HCT116 (cell line): ENCODE data around the gene CCL20. TPM values are rescaled to one million over a fixed set of nuclear protein-coding genes. Genes with fewer than 3 reads are reported as not detected.
A peak's percentile ranks its signal among the peaks of the same experiment; 100 is the strongest.

Source experiments
- ATAC-seq: fragments of 200-7000 bp; cut with Tn5 transposase; 2 replicates; pipeline ENCODE4 v1.9.1; 2020; ENCODE audit warnings: mild to moderate bottlenecking, moderate library complexity
- BruUV-seq: library from RNA; stranded (reverse); fragments of 400-500 nt; replicated peaks from 2 replicates; lab custom pipeline; 2021; lab: Mats Ljungman, UMichigan
- CTCF ChIA-PET: fragments of 300-600 bp; sonication (Branson Sonifier 250); formaldehyde crosslinking; loops from one replicate; lab custom pipeline; 2021; ENCODE audit warnings: antibody characterized with exemption; lab: Charles Lee
- POLR2A ChIA-PET: fragments of 300-600, 350-600 bp; sonication (Branson Sonifier 250); formaldehyde crosslinking; loops from one replicate; lab custom pipeline; 2021; ENCODE audit warnings: antibody characterized with exemption; lab: Charles Lee
- RAD21 ChIA-PET, 2 experiments: fragments of 300-600 bp; sonication (Branson Sonifier 250); formaldehyde crosslinking; loops; one replicate each; lab custom pipeline; 2023; ENCODE audit warnings: low total read pairs in 2 of 2; ENCODE audit not compliant: uncharacterized antibody in 2 of 2, unreplicated experiment in 2 of 2, low non-redundant PET in 1 of 2; lab: Charles Lee
- DNase-seq: peaks from one replicate; pipeline ENCODE4 v3.0.0-alpha.2; 2010; ENCODE audit warnings: low read depth, low spot score
- H2AFZ ChIP-seq: fragments of 200-600 bp; shearing (Covaris generic), sonication (generic); 2 replicates; pipeline ENCODE4 v1.6.1; 2017; ENCODE audit warnings: low read depth, mixed run types, mixed read lengths, antibody characterized with exemption, low read length; ENCODE audit not compliant: poor library complexity, severe bottlenecking
- H3K27ac ChIP-seq: 2 replicates; pipeline ENCODE4 v1.5.1; 2012; ENCODE audit warnings: low read depth, low read length
- H3K27me3 ChIP-seq: fragments of 200-600 bp; sonication (generic); 2 replicates; pipeline ENCODE4 v1.6.1; 2016; ENCODE audit warnings: mixed run types, low read length, mixed read lengths; ENCODE audit not compliant: insufficient read depth
- H3K36me3 ChIP-seq, 2 experiments: fragments of 200-500 bp in 1 of 2; fragments of 200-600 bp in 1 of 2; sonication (Bioruptor generic) in 1 of 2; sonication (generic) in 1 of 2; 2 replicates each; pipeline versions ENCODE4 v1.5.1 to v1.6.1; 2014 to 2016; ENCODE audit warnings: low read length in 2 of 2, inconsistent platforms in 1 of 2, mixed read lengths in 1 of 2, mixed run types in 1 of 2; ENCODE audit not compliant: insufficient read depth in 2 of 2, control insufficient read depth in 1 of 2
- H3K4me1 ChIP-seq, 2 experiments: fragments of 200-600 bp in 1 of 2; sonication (generic) in 1 of 2; 2 replicates each; pipeline versions ENCODE4 v1.5.1 to v1.6.1; 2012 to 2017; ENCODE audit warnings: low read length in 2 of 2, inconsistent platforms in 1 of 2, mild to moderate bottlenecking in 1 of 2, mixed read lengths in 1 of 2, mixed run types in 1 of 2, moderate library complexity in 1 of 2; ENCODE audit not compliant: insufficient read depth in 2 of 2, control insufficient read depth in 1 of 2
- H3K4me2 ChIP-seq: fragments of 200-600 bp; sonication (generic); 2 replicates; pipeline ENCODE4 v1.6.1; 2017; ENCODE audit warnings: mixed run types, low read length, mixed read lengths
- H3K4me3 ChIP-seq, 2 experiments: fragments of 200-600 bp in 1 of 2; sonication (generic) in 1 of 2; replicated peaks in 1 of 2; 2 replicates each; pipeline ENCODE4 v1.5.1; 2011 to 2016; ENCODE audit warnings: low read length in 2 of 2, control low read depth in 1 of 2, low read depth in 1 of 2, mild to moderate bottlenecking in 1 of 2, mixed read lengths in 1 of 2, mixed run types in 1 of 2
- H3K79me2 ChIP-seq: fragments of 200-600 bp; sonication (generic); 2 replicates; pipeline ENCODE4 v1.6.1; 2017; ENCODE audit warnings: mild to moderate bottlenecking, mixed run types, low read length, moderate library complexity, mixed read lengths; ENCODE audit not compliant: insufficient read depth
- H3K9ac ChIP-seq: fragments of 200-600 bp; sonication (generic); 2 replicates; pipeline ENCODE4 v1.6.1; 2016; ENCODE audit warnings: low read length, mixed read lengths
- H3K9me2 ChIP-seq: fragments of 200-600 bp; sonication (generic), shearing (Covaris generic); 2 replicates; pipeline ENCODE4 v1.6.1; 2017; ENCODE audit warnings: mixed run types, mild to moderate bottlenecking, moderate library complexity; ENCODE audit not compliant: insufficient read depth
- H3K9me3 ChIP-seq, 2 experiments: fragments of 200-500 bp in 1 of 2; fragments of 200-600 bp in 1 of 2; sonication (Bioruptor generic) in 1 of 2; sonication (generic) in 1 of 2; 2 replicates each; pipeline ENCODE4 v1.6.1; 2014 to 2017; ENCODE audit warnings: low read length in 2 of 2, mixed read lengths in 2 of 2, inconsistent platforms in 1 of 2, low read depth in 1 of 2, mild to moderate bottlenecking in 1 of 2, mixed run types in 1 of 2, moderate library complexity in 1 of 2; ENCODE audit not compliant: control insufficient read depth in 1 of 2, insufficient read depth in 1 of 2
- H4K20me1 ChIP-seq: fragments of 200-600 bp; sonication (generic), shearing (Covaris generic); 2 replicates; pipeline ENCODE4 v1.6.1; 2017; ENCODE audit warnings: mixed run types, mild to moderate bottlenecking, moderate library complexity; ENCODE audit not compliant: insufficient read depth
- CBX3 ChIP-seq: IDR thresholded peaks from 2 replicates; pipeline ENCODE4 v1.6.1; 2012; ENCODE audit warnings: low read depth
- ELF1 ChIP-seq: IDR thresholded peaks from 2 replicates; pipeline ENCODE4 v1.6.1; 2012; ENCODE audit warnings: low read depth, borderline replicate concordance
- EZH2 ChIP-seq: fragments of 200-600 bp; sonication (generic); IDR thresholded peaks from 2 replicates; pipeline ENCODE4 v1.6.1; 2017; ENCODE audit warnings: antibody characterized with exemption, mixed run types
- EZH2phosphoT487 ChIP-seq: fragments of 200-600 bp; IDR thresholded peaks from 2 replicates; pipeline ENCODE4 v1.6.1; 2018; ENCODE audit warnings: antibody characterized with exemption, borderline replicate concordance
- JUND ChIP-seq: IDR thresholded peaks from 2 replicates; pipeline ENCODE4 v1.6.1; 2012
- POLR2A ChIP-seq: IDR thresholded peaks from 2 replicates; pipeline ENCODE4 v1.7.0; 2011; ENCODE audit warnings: borderline replicate concordance; ENCODE audit not compliant: insufficient read depth, insufficient read length; ENCODE audit errors: extremely low read depth
- POLR2AphosphoS5 ChIP-seq: IDR thresholded peaks from 2 replicates; pipeline ENCODE4 v1.6.1; 2011; ENCODE audit warnings: mild to moderate bottlenecking, low read depth, low read length, moderate library complexity
- SP1 ChIP-seq: IDR thresholded peaks from 2 replicates; pipeline ENCODE4 v1.6.1; 2012; ENCODE audit warnings: low read depth
- SRF ChIP-seq: IDR thresholded peaks from 2 replicates; pipeline ENCODE4 v1.6.1; 2012; ENCODE audit warnings: low read depth
- TCF7L2 ChIP-seq: IDR thresholded peaks from 2 replicates; pipeline ENCODE4 v1.7.0; 2011; ENCODE audit warnings: borderline replicate concordance, inconsistent platforms; ENCODE audit not compliant: insufficient read depth, insufficient read length; ENCODE audit errors: extremely low read depth
- YY1 ChIP-seq: IDR thresholded peaks from 2 replicates; pipeline ENCODE4 v1.6.1; 2011; ENCODE audit warnings: low read length, low read depth, moderate library complexity, mild to moderate bottlenecking; ENCODE audit not compliant: insufficient replicate concordance; ENCODE audit errors: extremely low read depth
- ZFX ChIP-seq: fragments of 450-650 bp; IDR thresholded peaks from 2 replicates; pipeline ENCODE4 v1.6.1; 2017
- ZNF274 ChIP-seq: fragments of 200-500 bp; sonication (Bioruptor generic); IDR thresholded peaks from 2 replicates; pipeline ENCODE4 v1.6.1; 2014; ENCODE audit warnings: mild to moderate bottlenecking, low read depth, low read length, inconsistent platforms
- intact Hi-C: fragments of 100-400 bp; cut with micrococcal nuclease; formaldehyde crosslinking; loops from 2 replicates; pipeline ENCODE4 v1.10.0; 2022
- total RNA-seq: library from RNA; stranded (reverse); gene quantifications from one replicate; pipeline ENCODE4 v1.2.1, GENCODE V29; 2021; ENCODE audit not compliant: unreplicated experiment
- TF ChIP-seq, protein P1 (sequence below), 3 experiments: fragments of 200-600 bp in 1 of 3; sonication (generic) in 1 of 3; IDR thresholded peaks in 2 of 3; conservative IDR thresholded peaks in 1 of 3; 2 replicates each; pipeline ENCODE4 v1.5.1; 2012 to 2017; ENCODE audit warnings: low read depth in 2 of 3, low read length in 2 of 3, antibody characterized with exemption in 1 of 3, borderline replicate concordance in 1 of 3, control low read depth in 1 of 3, mild to moderate bottlenecking in 1 of 3, mixed read lengths in 1 of 3, mixed run types in 1 of 3, moderate library complexity in 1 of 3; ENCODE audit not compliant: insufficient read depth in 1 of 3
- TF ChIP-seq, protein P2 (sequence below): IDR thresholded peaks from 2 replicates; pipeline ENCODE4 v1.6.1; 2012; ENCODE audit warnings: low read depth

Gene CCL20
- total RNA-seq, 1 experiment from 2014 or later: 0.30 TPM

DNA sequence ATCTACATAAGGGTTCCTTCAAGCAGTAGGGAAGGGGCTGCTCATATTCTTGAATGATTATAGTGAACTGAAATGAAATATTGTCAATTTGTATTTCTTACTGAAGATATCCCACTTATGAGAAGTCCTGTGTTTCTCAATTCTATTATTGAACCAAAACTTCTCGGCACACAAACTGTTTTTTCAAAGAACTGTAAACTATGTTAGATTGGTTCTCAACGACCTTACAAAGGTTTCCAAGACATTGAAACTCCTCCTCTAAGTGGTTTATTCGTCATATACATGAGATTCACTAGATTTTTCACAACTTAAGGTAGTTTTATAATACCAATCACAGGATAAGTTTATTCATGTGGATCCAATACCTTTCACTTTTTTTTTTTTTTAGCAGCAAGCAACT lies 1.4 kb downstream of the CCL20 start:
- H3K4me2 ChIP-seq: no peak overlapping the region
- TF ChIP-seq YY1 (no peak), EZH2 (no peak), EZH2phosphoT487 (no peak), SP1 (no peak), SRF (no peak), TCF7L2 (no peak), ZNF274 (no peak), POLR2AphosphoS5 (no peak), ZFX (no peak), JUND (no peak), POLR2A (no peak), ELF1 (no peak), CBX3 (no peak)
- TF ChIP-seq, protein P1, sequence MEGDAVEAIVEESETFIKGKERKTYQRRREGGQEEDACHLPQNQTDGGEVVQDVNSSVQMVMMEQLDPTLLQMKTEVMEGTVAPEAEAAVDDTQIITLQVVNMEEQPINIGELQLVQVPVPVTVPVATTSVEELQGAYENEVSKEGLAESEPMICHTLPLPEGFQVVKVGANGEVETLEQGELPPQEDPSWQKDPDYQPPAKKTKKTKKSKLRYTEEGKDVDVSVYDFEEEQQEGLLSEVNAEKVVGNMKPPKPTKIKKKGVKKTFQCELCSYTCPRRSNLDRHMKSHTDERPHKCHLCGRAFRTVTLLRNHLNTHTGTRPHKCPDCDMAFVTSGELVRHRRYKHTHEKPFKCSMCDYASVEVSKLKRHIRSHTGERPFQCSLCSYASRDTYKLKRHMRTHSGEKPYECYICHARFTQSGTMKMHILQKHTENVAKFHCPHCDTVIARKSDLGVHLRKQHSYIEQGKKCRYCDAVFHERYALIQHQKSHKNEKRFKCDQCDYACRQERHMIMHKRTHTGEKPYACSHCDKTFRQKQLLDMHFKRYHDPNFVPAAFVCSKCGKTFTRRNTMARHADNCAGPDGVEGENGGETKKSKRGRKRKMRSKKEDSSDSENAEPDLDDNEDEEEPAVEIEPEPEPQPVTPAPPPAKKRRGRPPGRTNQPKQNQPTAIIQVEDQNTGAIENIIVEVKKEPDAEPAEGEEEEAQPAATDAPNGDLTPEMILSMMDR (IDR thresholded peaks at IDR 0.05 in 2 of 3, conservative IDR thresholded peaks at IDR 0.05 in 1 of 3; ENCODE audit: borderline replicate concordance in 1 of 3, insufficient read depth in 1 of 3, low read depth in 2 of 3, low read length in 2 of 3): no peak
- TF ChIP-seq, protein P2, sequence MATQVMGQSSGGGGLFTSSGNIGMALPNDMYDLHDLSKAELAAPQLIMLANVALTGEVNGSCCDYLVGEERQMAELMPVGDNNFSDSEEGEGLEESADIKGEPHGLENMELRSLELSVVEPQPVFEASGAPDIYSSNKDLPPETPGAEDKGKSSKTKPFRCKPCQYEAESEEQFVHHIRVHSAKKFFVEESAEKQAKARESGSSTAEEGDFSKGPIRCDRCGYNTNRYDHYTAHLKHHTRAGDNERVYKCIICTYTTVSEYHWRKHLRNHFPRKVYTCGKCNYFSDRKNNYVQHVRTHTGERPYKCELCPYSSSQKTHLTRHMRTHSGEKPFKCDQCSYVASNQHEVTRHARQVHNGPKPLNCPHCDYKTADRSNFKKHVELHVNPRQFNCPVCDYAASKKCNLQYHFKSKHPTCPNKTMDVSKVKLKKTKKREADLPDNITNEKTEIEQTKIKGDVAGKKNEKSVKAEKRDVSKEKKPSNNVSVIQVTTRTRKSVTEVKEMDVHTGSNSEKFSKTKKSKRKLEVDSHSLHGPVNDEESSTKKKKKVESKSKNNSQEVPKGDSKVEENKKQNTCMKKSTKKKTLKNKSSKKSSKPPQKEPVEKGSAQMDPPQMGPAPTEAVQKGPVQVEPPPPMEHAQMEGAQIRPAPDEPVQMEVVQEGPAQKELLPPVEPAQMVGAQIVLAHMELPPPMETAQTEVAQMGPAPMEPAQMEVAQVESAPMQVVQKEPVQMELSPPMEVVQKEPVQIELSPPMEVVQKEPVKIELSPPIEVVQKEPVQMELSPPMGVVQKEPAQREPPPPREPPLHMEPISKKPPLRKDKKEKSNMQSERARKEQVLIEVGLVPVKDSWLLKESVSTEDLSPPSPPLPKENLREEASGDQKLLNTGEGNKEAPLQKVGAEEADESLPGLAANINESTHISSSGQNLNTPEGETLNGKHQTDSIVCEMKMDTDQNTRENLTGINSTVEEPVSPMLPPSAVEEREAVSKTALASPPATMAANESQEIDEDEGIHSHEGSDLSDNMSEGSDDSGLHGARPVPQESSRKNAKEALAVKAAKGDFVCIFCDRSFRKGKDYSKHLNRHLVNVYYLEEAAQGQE: no peak
- ChIA-PET CTCF (no interaction called here), POLR2A (interaction anchor here (1.5 kb wide), 1 partner anchor 47 kb away, joined by 3 read pairs; no protein-coding TSS in a partner anchor), RAD21 (no interaction called here)
- H4K20me1 ChIP-seq: no peaks in the 10 kb centered on the region
- BruUV-seq: no TSS peak
- no peaks in the 10 kb centered on the region for H3K27me3 ChIP-seq
- H2AFZ ChIP-seq: peak overlapping the region; percentile 32
- H3K9me2 ChIP-seq: no peaks in the 10 kb centered on the region
- no peaks in the 10 kb centered on the region for H3K36me3 ChIP-seq
- no peak for ATAC-seq
- no peak overlapping the region for H3K27ac ChIP-seq
- no peak for DNase-seq
- no peaks in the 10 kb centered on the region for H3K9me3 ChIP-seq
- intact Hi-C loops: no loop called here
- H3K4me3 ChIP-seq: no peak overlapping the region
- peaks cover 20 to 36% of the 10 kb centered on the region in 2 experiments for H3K4me1 ChIP-seq
- H3K9ac ChIP-seq: no peak overlapping the region
- H3K79me2 ChIP-seq: no peaks in the 10 kb centered on the region
